ENCODE measurements around the gene LYPD5.

- TF ChIP-seq CTCF (IDR thresholded peaks at IDR 0.05; ENCODE audit: borderline replicate concordance, extremely low read depth, low read length, poor library complexity, severe bottlenecking) (no peak), EZH2 (IDR thresholded peaks at IDR 0.05; ENCODE audit: borderline replicate concordance, low read depth, low read length, severe bottlenecking) (no peak)
These were observed 38.7 kb downstream of the LYPD5 start for GRCh38 chr19:43763473-43763939.

Measured in DND-41 (cell line).